H1 (cell line): ENCODE results near the gene ZNF70. TPM values are rescaled to one million over a fixed set of nuclear protein-coding genes. Genes with fewer than 3 reads are reported as not detected.

Experiments used
- CTCF ChIA-PET: fragments of 300-600 bp; sonication (Branson Sonifier 250); formaldehyde crosslinking; loops from one replicate; lab custom pipeline; 2021; ENCODE audit not compliant: partially characterized antibody; lab: Charles Lee
- POLR2A ChIA-PET: fragments of 300-600 bp; sonication (Branson Sonifier 250); formaldehyde crosslinking; loops from one replicate; lab custom pipeline; 2021; ENCODE audit warnings: inconsistent platforms; ENCODE audit not compliant: partially characterized antibody; lab: Charles Lee
- DNase-seq, 2 experiments: peaks; one replicate each; pipeline versions ENCODE4 v3.0.0 to v3.0.0-alpha.2; 2010 to 2022; ENCODE audit warnings: low spot score in 2 of 2, low read depth in 1 of 2, mixed read lengths in 1 of 2
- FAIRE-seq: peaks from 2 replicates; lab custom pipeline; 2011; peaks lifted over from hg19 to GRCh38; lab: Jason Lieb, UNC
- H2AFZ ChIP-seq: 2 replicates; pipeline ENCODE4 v1.8.1; 2012; ENCODE audit warnings: low read length, inconsistent platforms
- H2AK5ac ChIP-seq: 2 replicates; pipeline ENCODE4 v1.6.1; 2013; ENCODE audit warnings: low read depth, low read length
- H2BK120ac ChIP-seq: replicated peaks from 2 replicates; pipeline ENCODE3; 2013; ENCODE audit warnings: low read depth, low read length, inconsistent platforms
- H2BK12ac ChIP-seq: 2 replicates; pipeline ENCODE4 v1.6.1; 2013; ENCODE audit warnings: low read depth, low read length
- H2BK15ac ChIP-seq: 2 replicates; pipeline ENCODE4 v1.6.1; 2013; ENCODE audit warnings: low read length
- H2BK20ac ChIP-seq: 2 replicates; pipeline ENCODE4 v1.6.1; 2013; ENCODE audit warnings: low read length
- H2BK5ac ChIP-seq: 2 replicates; pipeline ENCODE4 v1.6.1; 2013; ENCODE audit warnings: low read depth, low read length
- H3K14ac ChIP-seq: 2 replicates; pipeline ENCODE4 v1.6.1; 2013; ENCODE audit warnings: inconsistent platforms; ENCODE audit not compliant: insufficient read length
- H3K18ac ChIP-seq: 2 replicates; pipeline ENCODE4 v1.6.1; 2013; ENCODE audit warnings: low read length; ENCODE audit errors: extremely low read depth
- H3K23ac ChIP-seq: 2 replicates; pipeline ENCODE4 v1.6.1; 2013; ENCODE audit warnings: inconsistent platforms; ENCODE audit not compliant: insufficient read length
- H3K23me2 ChIP-seq: 2 replicates; pipeline ENCODE4 v1.6.1; 2013; ENCODE audit warnings: low read depth, low read length
- H3K27ac ChIP-seq: 2 replicates; pipeline ENCODE4 v1.6.1; 2011; ENCODE audit warnings: low read depth, low read length, inconsistent platforms
- H3K27me3 ChIP-seq, 4 experiments: replicated peaks in 1 of 4; 1 replicate in 1 of 4; 2 replicates in 3 of 4; pipeline versions ENCODE4 v1.6.1 to v1.8.1; 2011 to 2013; ENCODE audit warnings: low read length in 3 of 4, mild to moderate bottlenecking in 3 of 4, inconsistent platforms in 2 of 4, mixed read lengths in 2 of 4, moderate library complexity in 1 of 4; ENCODE audit not compliant: control insufficient read depth in 3 of 4, insufficient read depth in 3 of 4; ENCODE audit errors: extremely low read depth in 1 of 4
- H3K36me3 ChIP-seq, 4 experiments: 2 replicates each; pipeline versions ENCODE4 v1.6.1 to v1.8.1; 2011 to 2013; ENCODE audit warnings: mild to moderate bottlenecking in 4 of 4, low read length in 3 of 4, moderate library complexity in 2 of 4, control low read depth in 1 of 4, inconsistent platforms in 1 of 4; ENCODE audit not compliant: insufficient read depth in 4 of 4, control insufficient read depth in 2 of 4
- H3K4ac ChIP-seq: replicated peaks from 2 replicates; pipeline ENCODE3; 2013; ENCODE audit warnings: low read length, low read depth, mixed read lengths, inconsistent platforms; ENCODE audit not compliant: insufficient read length
- H3K4me1 ChIP-seq, 4 experiments: replicated peaks in 1 of 4; 1 replicate in 1 of 4; 2 replicates in 3 of 4; pipeline versions ENCODE4 v1.6.1 to v1.8.1; 2011 to 2013; ENCODE audit warnings: low read length in 3 of 4, inconsistent platforms in 2 of 4, mixed read lengths in 1 of 4; ENCODE audit not compliant: insufficient read depth in 4 of 4, control insufficient read depth in 3 of 4
- H3K4me2 ChIP-seq, 2 experiments: 2 replicates each; pipeline versions ENCODE4 v1.6.1 to v1.8.1; 2011 to 2013; ENCODE audit warnings: low read depth in 2 of 2, low read length in 2 of 2, control low read depth in 1 of 2, inconsistent platforms in 1 of 2, mild to moderate bottlenecking in 1 of 2; ENCODE audit not compliant: insufficient read depth in 1 of 2
- H3K4me3 ChIP-seq, 4 experiments: fragments of 200-600, 300-600 bp in 1 of 4; sonication (generic), shearing (Covaris generic), sonication (Bioruptor Twin) in 1 of 4; 2 replicates each; pipeline versions ENCODE4 v1.5.1 to v1.8.1; 2011 to 2016; ENCODE audit warnings: low read length in 4 of 4, low read depth in 3 of 4, control low read depth in 2 of 4, inconsistent platforms in 2 of 4, mild to moderate bottlenecking in 2 of 4, mixed read lengths in 1 of 4, moderate library complexity in 1 of 4; ENCODE audit not compliant: insufficient read depth in 2 of 4; ENCODE audit errors: extremely low read depth in 1 of 4
- H3K56ac ChIP-seq: replicated peaks from 2 replicates; pipeline ENCODE3; 2013; ENCODE audit warnings: low read depth, mild to moderate bottlenecking, mixed read lengths, low read length, inconsistent platforms; ENCODE audit not compliant: insufficient read length
- H3K79me1 ChIP-seq: 2 replicates; pipeline ENCODE4 v1.6.1; 2013; ENCODE audit warnings: low read depth, low read length, control low read depth
- H3K79me2 ChIP-seq, 2 experiments: 2 replicates each; pipeline versions ENCODE4 v1.6.1 to v1.8.1; 2012 to 2013; ENCODE audit warnings: low read length in 2 of 2, mild to moderate bottlenecking in 2 of 2, inconsistent platforms in 1 of 2; ENCODE audit not compliant: insufficient read depth in 2 of 2, control insufficient read depth in 1 of 2
- H3K9ac ChIP-seq, 4 experiments: replicated peaks in 1 of 4; 1 replicate in 1 of 4; 2 replicates in 3 of 4; pipeline versions ENCODE4 v1.6.1 to v1.8.1; 2011 to 2013; ENCODE audit warnings: low read depth in 3 of 4, low read length in 3 of 4, control low read depth in 2 of 4, mild to moderate bottlenecking in 2 of 4, moderate library complexity in 2 of 4, inconsistent platforms in 1 of 4; ENCODE audit errors: extremely low read depth in 1 of 4
- H3K9me3 ChIP-seq, 2 experiments: 2 replicates each; pipeline versions ENCODE4 v1.6.1 to v1.8.1; 2012 to 2013; ENCODE audit warnings: mild to moderate bottlenecking in 2 of 2, moderate library complexity in 2 of 2, control low read depth in 1 of 2, inconsistent platforms in 1 of 2, low read depth in 1 of 2, low read length in 1 of 2, mixed read lengths in 1 of 2; ENCODE audit not compliant: insufficient read depth in 2 of 2
- H4K20me1 ChIP-seq, 2 experiments: replicated peaks in 1 of 2; 2 replicates each; pipeline versions ENCODE3 to v1.8.1; 2011 to 2013; ENCODE audit warnings: inconsistent platforms in 2 of 2, low read length in 2 of 2, mild to moderate bottlenecking in 1 of 2; ENCODE audit not compliant: insufficient read depth in 2 of 2, control insufficient read depth in 1 of 2
- H4K5ac ChIP-seq: 2 replicates; pipeline ENCODE4 v1.6.1; 2013; ENCODE audit warnings: low read length, low read depth, mixed read lengths, inconsistent platforms; ENCODE audit not compliant: insufficient read length
- H4K8ac ChIP-seq: 2 replicates; pipeline ENCODE4 v1.8.0; 2013; ENCODE audit warnings: mild to moderate bottlenecking, moderate library complexity, low read length, inconsistent platforms; ENCODE audit not compliant: insufficient read depth; ENCODE audit errors: extremely low read depth
- H4K91ac ChIP-seq: replicated peaks from 2 replicates; pipeline ENCODE3; 2013; ENCODE audit warnings: low read length, mixed read lengths, inconsistent platforms; ENCODE audit not compliant: insufficient read length
- BRCA1 ChIP-seq: IDR thresholded peaks from 2 replicates; pipeline ENCODE4 v1.6.1; 2012; ENCODE audit warnings: low read depth, low read length, improper control_type of control experiment
- CBX8 ChIP-seq: fragments of 300-800, 300-1000 bp; sonication (generic); IDR thresholded peaks from 2 replicates; pipeline ENCODE4 v1.7.1; 2016; ENCODE audit warnings: low read depth, low read length, borderline replicate concordance
- CHD2 ChIP-seq: IDR thresholded peaks from 2 replicates; pipeline ENCODE4 v1.6.1; 2012; ENCODE audit warnings: low read length, improper control_type of control experiment
- CTCF ChIP-seq, 3 experiments: IDR thresholded peaks; 1 replicate in 2 of 3; 2 replicates in 1 of 3; pipeline versions ENCODE4 v1.5.1 to v1.6.1; 2011; ENCODE audit warnings: low read length in 3 of 3, mild to moderate bottlenecking in 3 of 3, inconsistent platforms in 2 of 3, low read depth in 1 of 3, moderate library complexity in 1 of 3; ENCODE audit not compliant: insufficient read depth in 1 of 3; ENCODE audit errors: control extremely low read depth in 1 of 3
- POLR2A ChIP-seq, 2 experiments: IDR thresholded peaks; 1 replicate in 1 of 2; 2 replicates in 1 of 2; pipeline ENCODE4 v1.6.1; 2011; ENCODE audit warnings: low read depth in 2 of 2, low read length in 2 of 2, mild to moderate bottlenecking in 2 of 2; ENCODE audit errors: control extremely low read depth in 1 of 2
- SP1 ChIP-seq: IDR thresholded peaks from 2 replicates; pipeline ENCODE4 v1.6.1; 2011; ENCODE audit warnings: low read depth, low read length
- SUZ12 ChIP-seq: fragments of 200-600 bp; sonication (generic); IDR thresholded peaks from 2 replicates; pipeline ENCODE4 v1.6.1; 2012; ENCODE audit warnings: mild to moderate bottlenecking, inconsistent platforms, low read length, moderate library complexity, mixed read lengths
- USF2 ChIP-seq: IDR thresholded peaks from 2 replicates; pipeline ENCODE4 v1.6.1; 2011; ENCODE audit warnings: low read length, improper control_type of control experiment
- WGBS, 2 experiments: shearing (Covaris generic) in 1 of 2; methylation state at CpG; one replicate each; pipeline versions ENCODE4 v1.1.6 to v1.1.7; 2013 to 2015; ENCODE audit warnings: low lambda C conversion rate in 2 of 2, mixed read lengths in 2 of 2, inconsistent platforms in 1 of 2, low coverage in 1 of 2, missing lambda C conversion rate in 1 of 2; ENCODE audit not compliant: insufficient replicate concordance in 2 of 2, insufficient coverage in 1 of 2, insufficient read length in 1 of 2; ENCODE audit errors: extremely low coverage in 1 of 2, missing lambda C conversion rate in 1 of 2; 5-methylcytosine and 5-hydroxymethylcytosine counted together
- polyA plus RNA-seq, 7 experiments: library from polyadenylated mRNA; depleted of rRNA in 3 of 7; stranded (reverse) in 5 of 7; unstranded in 2 of 7; fragments of >200 nt in 5 of 7; fragments of 200-250 nt in 2 of 7; gene quantifications; 1 replicate in 5 of 7; 2 replicates in 1 of 7; 4 replicates in 1 of 7; pipeline versions ENCODE4 v1.2.1 to v1.2.3, GENCODE V29; 2011 to 2013; ENCODE audit warnings: missing spikeins in 2 of 7, mixed read lengths in 2 of 7
- total RNA-seq: library from RNA; stranded (reverse); fragmentation: NEBNext Ultra II Directional; extraction: Animal tissue kit (Norgen Biotek cat#: 25700); gene quantifications from 2 replicates; pipeline ENCODE4 v1.2.1, GENCODE V29; 2021

The ZNF70 gene
- total and polyA plus RNA-seq, 2 of the 8 experiments (the other 6 are each of a cell fraction or from before 2014, with no cell fraction given) = 1.1 to 2.6 TPM

- FAIRE-seq (no peak), DNase-seq (no peak)
- Histone ChIP-seq H3K79me2 (peaks cover 0 to 6% of the 10 kb centered on the region in 2 experiments; a peak in 1 of 4 replicates), H3K4me2 (no peak overlapping the region; a peak in 1 of 4 replicates), H2BK20ac (no peak overlapping the region), H3K14ac (no peak overlapping the region), H3K18ac (no peak overlapping the region), H2AFZ (no peak overlapping the region), H3K4me1 (peaks cover 0 to 5% (median 2%) of the 10 kb centered on the region in 4 experiments; a peak in 5 of 7 replicates), H3K79me1 (peaks cover 12% of the 10 kb centered on the region), H4K5ac (no peak overlapping the region), H3K27me3 (no peaks in the 10 kb centered on the region; a peak in 1 of 7 replicates), H3K9me3 (no peaks in the 10 kb centered on the region), H3K36me3 (peaks cover 7 to 31% (median 15%) of the 10 kb centered on the region in 4 experiments), H2BK120ac (no peak overlapping the region), H2AK5ac (no peak overlapping the region), H4K8ac (peak overlapping the region; percentile 11; the same call in 1 of the 2 replicates), H3K23ac (no peak overlapping the region), H3K9ac (no peak overlapping the region), H2BK12ac (no peak overlapping the region), H3K56ac (no peak overlapping the region), H3K4ac (no peak overlapping the region), H4K91ac (no peak overlapping the region), H3K27ac (no peak overlapping the region), H3K23me2 (no peaks in the 10 kb centered on the region), H2BK5ac (no peak overlapping the region), H4K20me1 (peaks cover 0 to 9% of the 10 kb centered on the region in 2 experiments), H3K4me3 (no peak overlapping the region), H2BK15ac (no peak overlapping the region)
- 96% methylated on average over 18 of the region's 23 CpGs; no CpG with 5 or more reads in 1 of the 2 experiments for WGBS, 2 experiments
- ChIA-PET CTCF (no interaction called here), POLR2A (no interaction called here)
- TF ChIP-seq CTCF (IDR thresholded peaks at IDR 0.05; ENCODE audit: control extremely low read depth in 1 of 3, insufficient read depth in 1 of 3, low read depth in 1 of 3, low read length in 3 of 3) (no peak), SUZ12 (no peak), POLR2A (IDR thresholded peaks at IDR 0.05; ENCODE audit: control extremely low read depth in 1 of 2, low read depth in 2 of 2, low read length in 2 of 2) (no peak), CHD2 (no peak), SP1 (no peak), USF2 (no peak), BRCA1 (no peak), CBX8 (no peak)
These were observed 36.0 kb downstream of the ZNF70 start for GRCh38 chr22:23714596-23715578.
